ENCODE results near the gene RPS5.

- TF ChIP-seq GATA3 (IDR thresholded peaks at IDR 0.05; ENCODE audit: low read depth, low read length) (no peak), GATA2 (IDR thresholded peaks at IDR 0.05; ENCODE audit: low read depth, low read length) (no peak)
Observed at GRCh38 chr19:58407658-58408151, 20.6 kb downstream of the RPS5 start.

All from SH-SY5Y (cell line).